Right lobe of liver (tissue), 4 donors: Measurements from ENCODE around the gene C9orf57.
"Not testable (repeated sequence)": the region's sequence is repeated elsewhere in the genome, so short reads cannot be mapped to it uniquely, and the experiment has no call there.

Experiments
- POLR2A ChIP-seq: fragments of 450-650 bp; IDR thresholded peaks from one replicate; pipeline ENCODE4 v1.6.1; 2017; ENCODE audit warnings: antibody characterized with exemption, mild to moderate bottlenecking
- TF ChIP-seq, protein P1 (sequence below), 4 donors: fragments of 200-600 bp in 3 of 4; fragments of 450-650 bp in 1 of 4; IDR thresholded peaks; one replicate each; pipeline versions ENCODE4 v1.5.1 to v1.8.0; 2016 to 2022; ENCODE audit warnings: antibody characterized with exemption in 4 of 4, mild to moderate bottlenecking in 2 of 4
- donor health status: DM: no; HTN: no; CAD: no.
- donor health status: DM: no; HTN: no; CAD: no.
- donor health status: DM: no; HTN: yes; CAD: no.

GRCh38 chr9:72074666-72075065 lies 14.3 kb upstream of the C9orf57 start:
- TF ChIP-seq, protein P1, sequence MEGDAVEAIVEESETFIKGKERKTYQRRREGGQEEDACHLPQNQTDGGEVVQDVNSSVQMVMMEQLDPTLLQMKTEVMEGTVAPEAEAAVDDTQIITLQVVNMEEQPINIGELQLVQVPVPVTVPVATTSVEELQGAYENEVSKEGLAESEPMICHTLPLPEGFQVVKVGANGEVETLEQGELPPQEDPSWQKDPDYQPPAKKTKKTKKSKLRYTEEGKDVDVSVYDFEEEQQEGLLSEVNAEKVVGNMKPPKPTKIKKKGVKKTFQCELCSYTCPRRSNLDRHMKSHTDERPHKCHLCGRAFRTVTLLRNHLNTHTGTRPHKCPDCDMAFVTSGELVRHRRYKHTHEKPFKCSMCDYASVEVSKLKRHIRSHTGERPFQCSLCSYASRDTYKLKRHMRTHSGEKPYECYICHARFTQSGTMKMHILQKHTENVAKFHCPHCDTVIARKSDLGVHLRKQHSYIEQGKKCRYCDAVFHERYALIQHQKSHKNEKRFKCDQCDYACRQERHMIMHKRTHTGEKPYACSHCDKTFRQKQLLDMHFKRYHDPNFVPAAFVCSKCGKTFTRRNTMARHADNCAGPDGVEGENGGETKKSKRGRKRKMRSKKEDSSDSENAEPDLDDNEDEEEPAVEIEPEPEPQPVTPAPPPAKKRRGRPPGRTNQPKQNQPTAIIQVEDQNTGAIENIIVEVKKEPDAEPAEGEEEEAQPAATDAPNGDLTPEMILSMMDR (IDR thresholded peaks at IDR 0.05), result not testable (repeated sequence)
- TF ChIP-seq POLR2A, result not testable (repeated sequence)
